Thyroid gland (tissue), 4 donors: ENCODE data around the gene CHST1.

ENCODE experiments used
- POLR2A ChIP-seq, 2 donors: fragments of 450-650 bp; IDR thresholded peaks; one replicate each; pipeline ENCODE4 v1.6.1; 2017; ENCODE audit warnings: antibody characterized with exemption in 2 of 2, mild to moderate bottlenecking in 2 of 2, moderate library complexity in 1 of 2
- TF ChIP-seq, protein P1 (sequence below), 6 experiments: fragments of 200-600 bp in 3 of 6; fragments of 450-650 bp in 3 of 6; sonication (generic) in 3 of 6; IDR thresholded peaks; one replicate each; pipeline ENCODE4 v1.5.1; 2016 to 2019; ENCODE audit warnings: antibody characterized with exemption in 6 of 6, mild to moderate bottlenecking in 2 of 6, inconsistent platforms in 1 of 6, moderate library complexity in 1 of 6

DNA sequence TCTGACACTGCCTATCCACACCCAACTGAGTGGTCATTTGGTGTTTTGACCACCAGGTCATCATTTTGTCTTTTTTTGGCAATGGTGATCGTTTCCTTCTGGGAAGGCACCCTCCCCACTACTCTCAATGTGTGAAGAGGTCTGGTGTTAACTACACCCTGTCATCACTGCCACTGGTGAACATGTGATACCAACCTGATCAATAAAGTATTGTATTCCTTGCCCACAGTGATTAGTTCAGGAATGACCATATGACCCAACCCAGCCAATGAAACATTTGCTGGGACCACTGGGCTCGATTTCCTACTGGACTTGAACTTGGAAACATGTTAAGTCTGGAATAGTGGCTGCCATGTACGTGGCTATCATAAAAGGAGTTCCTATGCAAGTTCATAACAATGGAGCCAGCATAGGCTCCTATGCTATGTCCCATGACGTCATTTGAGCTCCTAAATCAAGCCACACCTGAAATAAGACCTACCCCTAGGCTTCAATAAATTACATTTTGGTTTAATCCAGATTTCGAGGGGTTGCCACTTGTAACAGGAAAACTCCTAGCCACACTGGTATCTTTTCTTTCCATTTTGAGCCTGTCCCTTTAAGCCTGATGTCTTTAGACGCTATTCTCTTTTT is 51.1 kb downstream of the CHST1 start:
- TF ChIP-seq, protein P1, sequence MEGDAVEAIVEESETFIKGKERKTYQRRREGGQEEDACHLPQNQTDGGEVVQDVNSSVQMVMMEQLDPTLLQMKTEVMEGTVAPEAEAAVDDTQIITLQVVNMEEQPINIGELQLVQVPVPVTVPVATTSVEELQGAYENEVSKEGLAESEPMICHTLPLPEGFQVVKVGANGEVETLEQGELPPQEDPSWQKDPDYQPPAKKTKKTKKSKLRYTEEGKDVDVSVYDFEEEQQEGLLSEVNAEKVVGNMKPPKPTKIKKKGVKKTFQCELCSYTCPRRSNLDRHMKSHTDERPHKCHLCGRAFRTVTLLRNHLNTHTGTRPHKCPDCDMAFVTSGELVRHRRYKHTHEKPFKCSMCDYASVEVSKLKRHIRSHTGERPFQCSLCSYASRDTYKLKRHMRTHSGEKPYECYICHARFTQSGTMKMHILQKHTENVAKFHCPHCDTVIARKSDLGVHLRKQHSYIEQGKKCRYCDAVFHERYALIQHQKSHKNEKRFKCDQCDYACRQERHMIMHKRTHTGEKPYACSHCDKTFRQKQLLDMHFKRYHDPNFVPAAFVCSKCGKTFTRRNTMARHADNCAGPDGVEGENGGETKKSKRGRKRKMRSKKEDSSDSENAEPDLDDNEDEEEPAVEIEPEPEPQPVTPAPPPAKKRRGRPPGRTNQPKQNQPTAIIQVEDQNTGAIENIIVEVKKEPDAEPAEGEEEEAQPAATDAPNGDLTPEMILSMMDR (IDR thresholded peaks at IDR 0.05), result no peak
- TF ChIP-seq POLR2A (IDR thresholded peaks at IDR 0.05), result no peak
